Renal cortical epithelial cell (primary cell): Measurements from ENCODE around the gene LAMTOR3. TPM values are rescaled to one million over a fixed set of nuclear protein-coding genes. Genes with fewer than 3 reads are reported as not detected.

Experiments used
- DNase-seq: peaks from one replicate; pipeline ENCODE4 v3.0.0-alpha.2; 2011; ENCODE audit warnings: low read depth
- total RNA-seq: library from RNA; depleted of rRNA; stranded (reverse); fragments of >200 nt; gene quantifications from 2 replicates; pipeline ENCODE4 v1.2.3, GENCODE V29; 2014

The LAMTOR3 gene, protein sequence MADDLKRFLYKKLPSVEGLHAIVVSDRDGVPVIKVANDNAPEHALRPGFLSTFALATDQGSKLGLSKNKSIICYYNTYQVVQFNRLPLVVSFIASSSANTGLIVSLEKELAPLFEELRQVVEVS
- 93.8 and 117 TPM in 2 replicates for total RNA-seq

- DNase-seq = peak; percentile 84
Observed at GRCh38 chr4:99894161-99894997, at the start of gene LAMTOR3. Gene LAMTOR3, minus strand, starts transcription at chr4:99894427. Its CDS starts 464 bp downstream, at chr4:99893963.

- no peak for DNase-seq
Observed at GRCh38 chr4:99938243-99938753, 44.1 kb upstream of the LAMTOR3 start.

DNA sequence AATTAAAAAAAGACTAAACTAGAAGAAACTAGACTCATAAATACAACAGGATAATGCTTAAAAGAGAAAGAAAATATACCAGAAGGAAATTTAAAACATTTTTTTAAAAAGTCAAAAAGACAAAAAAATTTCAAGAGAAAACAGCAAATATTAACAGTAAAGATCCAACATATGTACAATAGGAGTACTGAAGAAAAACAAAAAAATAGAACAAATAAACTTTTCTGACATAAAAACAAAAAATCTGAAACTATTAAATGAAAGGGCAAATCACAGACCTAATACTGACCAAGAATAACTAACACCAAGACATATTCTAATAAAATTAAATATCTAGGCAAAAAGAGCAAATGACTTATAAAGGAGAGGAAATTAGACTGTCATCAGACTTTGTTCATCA, 40.7 kb upstream of the LAMTOR3 start:
- DNase-seq = peak; percentile 16

DNA sequence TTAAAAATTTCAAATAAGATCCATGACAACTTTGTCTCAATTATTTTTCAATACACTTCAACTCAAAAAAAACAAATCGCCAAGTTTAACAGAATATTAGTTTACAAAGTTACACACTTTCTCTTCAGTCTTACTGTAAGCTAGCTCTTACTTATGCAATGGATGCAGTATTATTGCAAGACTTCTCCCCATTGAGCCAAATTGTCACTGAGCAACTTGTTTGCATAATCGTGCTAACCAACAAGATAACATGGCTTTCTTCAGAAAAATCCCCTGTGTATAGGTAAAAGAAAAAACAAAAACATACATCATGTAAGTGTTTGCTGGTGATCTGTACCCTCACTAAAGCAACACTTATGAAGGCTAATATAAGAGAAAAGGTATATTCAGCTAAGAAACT, 33.3 kb upstream of the LAMTOR3 start:
- DNase-seq = no peak

DNA sequence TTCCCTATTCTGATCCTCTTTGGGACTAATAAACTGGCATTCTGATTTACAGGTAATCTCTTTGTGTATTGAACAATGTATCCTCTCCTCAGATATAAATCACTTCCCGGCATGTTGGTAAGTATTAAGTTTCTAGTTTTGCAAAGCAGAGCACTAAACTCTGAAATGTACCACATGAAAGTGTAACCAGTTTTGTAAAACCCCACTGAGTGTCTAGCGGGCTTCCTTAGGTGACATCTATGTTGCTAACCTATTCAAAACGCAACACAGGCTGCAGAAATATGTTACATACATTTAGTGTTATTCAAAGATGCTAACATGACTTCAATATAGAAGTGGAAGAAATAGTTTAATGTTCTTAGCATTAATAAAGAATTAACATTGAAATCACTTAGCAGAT, 26.9 kb upstream of the LAMTOR3 start:
- DNase-seq = no peak

DNA sequence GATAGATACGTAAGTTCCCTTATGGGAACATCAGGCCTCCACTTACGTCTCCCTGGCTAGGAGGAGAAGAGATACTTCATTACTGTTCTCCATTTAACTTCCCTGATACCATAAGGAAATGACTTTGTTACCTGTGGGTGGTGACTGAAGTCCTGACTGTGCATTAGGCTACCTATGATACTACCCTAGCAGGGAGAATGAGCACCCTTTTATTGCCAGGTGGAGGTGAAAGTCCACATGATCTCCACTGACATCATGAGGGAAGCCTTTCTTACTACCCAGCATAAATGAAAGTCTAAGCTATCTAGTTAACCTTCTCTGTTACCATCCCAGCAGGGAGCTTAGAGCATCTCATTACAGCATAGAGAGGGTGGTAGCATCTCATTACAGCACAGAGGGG, 24.4 kb upstream of the LAMTOR3 start:
- no peak for DNase-seq

DNA sequence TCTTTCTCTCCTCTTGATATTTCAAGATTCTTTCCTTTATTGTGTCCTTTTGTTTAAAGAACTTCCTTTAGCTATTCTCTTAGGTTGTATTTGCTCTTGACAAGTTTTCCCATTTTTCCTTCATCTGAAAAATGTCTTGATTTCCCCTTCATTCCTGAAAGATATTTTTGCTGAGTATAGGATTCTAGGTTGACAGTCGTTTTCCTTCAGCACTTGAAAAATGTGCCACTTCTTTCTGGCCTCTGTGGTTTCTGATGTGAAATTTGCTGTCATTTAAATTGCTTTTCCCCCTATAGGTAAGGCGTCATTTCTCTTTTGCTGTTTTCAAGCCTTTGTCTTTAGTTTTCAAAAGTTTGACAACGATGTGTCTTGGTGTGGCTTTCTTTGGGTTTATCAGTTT, 23.3 kb upstream of the LAMTOR3 start:
- DNase-seq = no peak

DNA sequence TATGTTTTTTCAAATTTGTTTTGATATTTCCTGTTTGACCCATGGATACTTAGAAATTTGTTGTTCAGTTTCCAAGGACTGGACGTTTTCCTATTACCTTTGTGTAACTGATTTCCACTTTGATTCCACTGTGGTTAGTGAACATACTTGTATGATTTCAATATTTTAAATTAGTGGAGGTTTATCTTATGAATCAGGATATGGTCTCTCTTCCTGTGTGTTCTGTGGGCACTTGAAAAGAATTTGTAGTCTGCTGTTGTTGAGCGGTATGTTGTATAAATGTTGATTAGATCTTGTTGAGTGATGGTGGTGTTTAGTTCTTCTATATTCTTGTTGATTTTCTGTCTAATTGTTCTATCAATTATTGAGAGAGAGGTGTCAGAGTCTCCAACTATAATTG, 21.2 kb upstream of the LAMTOR3 start:
- DNase-seq = no peak

- DNase-seq = no peak
Observed at GRCh38 chr4:99894998-99895397, 771 bp upstream of the LAMTOR3 start.

DNA sequence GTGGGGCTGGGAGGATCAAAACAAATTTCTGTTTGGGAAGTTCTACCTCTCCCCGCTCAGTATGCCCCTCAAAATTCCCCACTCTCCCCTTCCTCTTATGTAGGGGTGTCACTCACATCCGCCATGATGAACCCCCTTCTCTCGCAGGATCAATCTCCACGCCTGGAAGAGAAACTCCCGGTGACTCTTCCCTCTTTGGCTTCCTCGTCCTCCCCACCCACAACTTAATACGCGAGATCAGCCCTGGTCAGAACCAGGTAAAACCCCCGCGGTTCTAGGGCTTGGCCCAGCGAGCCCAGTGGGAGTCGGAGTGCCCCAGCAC, 427 bp downstream of the LAMTOR3 start:
- no peak for DNase-seq

- no peak for DNase-seq
Observed at GRCh38 chr4:99893029-99893428, 1.2 kb downstream of the LAMTOR3 start.

DNA sequence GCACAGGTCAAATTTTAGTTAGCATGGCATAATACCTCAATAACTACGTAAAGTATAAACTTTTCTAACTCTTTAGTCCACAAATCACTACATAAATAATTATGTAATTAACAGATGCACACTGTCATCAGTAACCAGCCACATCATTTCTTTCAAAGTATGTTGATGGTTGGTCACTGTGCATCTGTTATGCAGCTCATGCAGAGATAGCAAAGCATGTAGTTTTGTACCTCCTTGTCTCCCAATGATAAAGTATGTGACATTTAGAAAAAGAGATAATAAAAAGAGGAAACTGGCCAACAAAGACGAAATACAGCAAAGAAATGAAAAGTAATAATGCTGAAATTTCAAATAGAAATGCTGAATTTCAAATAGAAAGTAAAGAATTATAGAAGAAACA, 2.9 kb downstream of the LAMTOR3 start:
- DNase-seq = no peak

- DNase-seq = no peak
Observed at GRCh38 chr4:99887837-99888236, 6.4 kb downstream of the LAMTOR3 start.

- no peak for DNase-seq
Observed at GRCh38 chr4:99886146-99886545, 8.1 kb downstream of the LAMTOR3 start.

DNA sequence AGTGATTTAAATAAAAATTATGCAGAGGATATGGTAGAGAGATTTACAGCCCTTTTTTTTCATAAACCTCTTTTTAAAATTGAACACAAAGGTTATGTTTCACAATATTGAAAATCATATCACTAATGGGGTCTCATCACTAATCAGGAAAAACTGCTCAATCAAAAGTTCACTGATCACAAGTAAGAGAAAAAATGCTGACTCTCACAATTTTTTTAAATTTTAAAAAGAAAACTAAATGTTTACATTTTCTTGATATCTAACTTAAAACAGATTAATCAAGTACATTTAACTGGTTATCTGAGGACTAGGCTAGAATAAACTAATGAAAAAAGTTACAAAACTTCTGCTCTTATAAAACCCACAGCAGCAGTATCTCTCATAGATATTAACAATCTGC, 8.5 kb downstream of the LAMTOR3 start:
- DNase-seq = no peak

DNA sequence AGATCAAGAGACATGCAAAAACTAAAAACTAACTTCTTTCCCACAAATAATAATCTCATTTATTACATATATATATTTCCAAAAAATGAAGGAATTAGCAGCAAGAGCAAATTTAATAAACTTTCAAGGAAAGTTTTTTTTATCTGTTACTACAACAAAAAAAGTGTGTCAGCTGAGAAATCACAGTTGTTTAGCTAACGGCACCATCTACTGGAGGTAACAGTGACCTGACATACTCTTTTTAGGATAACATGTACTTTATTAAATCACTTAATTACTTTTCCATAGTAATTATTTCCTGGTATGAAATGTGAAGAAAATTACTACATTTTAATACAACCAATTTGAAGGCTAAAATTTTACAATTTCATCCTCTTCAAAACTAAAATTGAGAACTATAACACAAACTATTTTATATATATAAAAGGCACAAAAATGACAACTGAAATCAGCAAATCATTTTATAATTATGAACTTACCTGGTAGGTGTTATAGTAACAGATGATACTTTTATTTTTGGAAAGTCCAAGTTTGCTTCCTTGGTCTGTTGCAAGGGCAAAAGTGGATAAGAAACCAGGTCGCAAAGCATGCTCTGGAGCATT, 9.1 kb downstream of the LAMTOR3 start:
- peak; percentile 63 for DNase-seq

DNA sequence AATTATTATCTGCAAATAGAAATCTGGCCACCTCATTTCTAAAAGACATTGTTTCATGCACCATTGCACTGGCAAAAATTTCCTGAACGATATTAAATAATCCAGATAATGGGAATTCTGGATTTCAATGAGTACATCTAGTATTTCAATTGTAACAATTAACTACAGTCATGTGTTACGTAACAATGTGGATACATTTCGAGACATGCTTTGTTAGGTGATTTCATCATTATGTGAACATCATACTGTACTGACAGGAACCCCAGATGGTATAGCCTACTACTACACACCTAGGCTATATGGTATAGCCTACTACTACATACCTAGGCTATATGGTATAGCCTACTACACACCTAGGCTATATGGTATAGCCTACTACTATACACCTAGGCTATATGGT, 14.8 kb downstream of the LAMTOR3 start:
- DNase-seq = peak; percentile 37

- peak; percentile 53 for DNase-seq
Observed at GRCh38 chr4:99878604-99879003, 15.6 kb downstream of the LAMTOR3 start.

GRCh38 chr4:99876946-99877345, 17.3 kb downstream of the LAMTOR3 start:
- no peak for DNase-seq

DNA sequence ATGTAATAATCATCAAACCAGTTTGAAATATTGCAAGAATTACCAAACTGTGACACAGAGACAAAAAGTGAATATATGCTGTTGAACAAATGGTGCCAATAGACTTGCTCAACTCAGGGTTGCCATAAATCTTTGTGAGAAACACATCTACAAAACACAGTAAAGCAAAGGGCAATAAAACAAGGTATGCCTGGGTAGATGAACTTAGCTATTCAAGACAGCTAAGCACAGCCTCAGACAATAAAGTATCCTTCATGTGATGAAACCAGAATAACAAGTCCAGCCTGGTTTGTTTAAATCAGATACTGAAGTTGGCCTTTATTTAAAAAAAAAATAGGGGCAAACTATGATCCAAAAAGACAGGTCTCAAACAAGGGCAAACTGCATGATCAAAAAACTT, 19.2 kb downstream of the LAMTOR3 start:
- DNase-seq = no peak

DNA sequence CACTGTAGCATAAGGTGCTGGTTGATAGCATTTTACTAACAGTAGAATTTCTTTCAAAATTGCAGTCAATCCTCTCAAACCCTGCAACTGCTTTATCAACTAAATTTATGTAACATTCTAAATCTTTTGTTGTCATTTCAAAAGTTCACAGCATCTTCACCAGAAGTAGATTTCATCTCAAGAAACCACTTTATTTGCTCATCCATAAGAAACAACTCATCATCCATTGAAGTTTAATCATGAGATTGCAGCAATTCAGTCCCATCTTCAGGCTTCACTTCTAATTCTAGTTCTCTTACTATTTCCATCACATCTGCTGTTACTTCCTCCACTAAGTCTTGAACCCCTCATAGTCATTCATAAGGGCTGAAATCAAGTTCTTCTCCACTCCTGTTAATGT, 21.7 kb downstream of the LAMTOR3 start:
- DNase-seq = no peak

- peak; percentile 79 for DNase-seq
Observed at GRCh38 chr4:99868126-99868596, 26.1 kb downstream of the LAMTOR3 start.

GRCh38 chr4:99863804-99864203, 30.4 kb downstream of the LAMTOR3 start:
- peak; percentile 57 for DNase-seq
